ENCODE data around the gene DIP2A. TPM values are rescaled to one million over a fixed set of nuclear protein-coding genes. Genes with fewer than 3 reads are reported as not detected.

The DIP2A gene
- total and polyA plus RNA-seq, 2 experiments from 2014 or later, result 19.8 to 24.6 TPM

GRCh38 chr21:46436621-46437020 lies 22.1 kb upstream of the DIP2A start:
- Histone ChIP-seq H3K9me3 (ENCODE audit: low read depth) (no peaks in the 10 kb centered on the region), H3K27ac (no peak overlapping the region), H3K79me2 (no peaks in the 10 kb centered on the region), H4K20me1 (ENCODE audit: insufficient read depth, poor library complexity, severe bottlenecking) (no peaks in the 10 kb centered on the region), H3K4me3 (no peak overlapping the region), H3K4me2 (no peak overlapping the region), H3K27me3 (no peaks in the 10 kb centered on the region), H3K36me3 (replicated peaks; ENCODE audit: insufficient read depth, low read depth) (no peaks in the 10 kb centered on the region), H3K4me1 (ENCODE audit: insufficient read depth) (no peaks in the 10 kb centered on the region), H2AFZ (no peak overlapping the region), H3K9me2 (replicated peaks; ENCODE audit: insufficient read depth) (no peaks in the 10 kb centered on the region)
- no peak for DNase-seq (ENCODE audit: low spot score)
- TF ChIP-seq CTCF (IDR thresholded peaks at IDR 0.05; ENCODE audit: poor library complexity), result no peak
- no peak for TF ChIP-seq EZH2phosphoT487 (IDR thresholded peaks at IDR 0.05; ENCODE audit: low read depth, severe bottlenecking, unreplicated experiment)
- no peak for TF ChIP-seq EZH2 (IDR thresholded peaks at IDR 0.05; ENCODE audit: borderline replicate concordance)
- 92% methylated on average over 15 of the region's 15 CpGs for WGBS (ENCODE audit: low lambda C conversion rate, missing lambda C conversion rate)

- no peaks in the 10 kb centered on the region for H3K36me3 ChIP-seq (replicated peaks; ENCODE audit: insufficient read depth, low read depth)
These were observed 21.6 kb upstream of the DIP2A start for GRCh38 chr21:46437096-46437498.

GRCh38 chr21:46437511-46437910 lies 21.2 kb upstream of the DIP2A start:
- WGBS (ENCODE audit: low lambda C conversion rate, missing lambda C conversion rate), result 90% methylated on average over 13 of the region's 13 CpGs
- no peaks in the 10 kb centered on the region for H3K9me3 ChIP-seq (ENCODE audit: low read depth)
- no peak for DNase-seq (ENCODE audit: low spot score)
- H3K36me3 ChIP-seq (replicated peaks; ENCODE audit: insufficient read depth, low read depth), result no peaks in the 10 kb centered on the region
- no peak overlapping the region for H2AFZ ChIP-seq
- H3K27ac ChIP-seq, result no peak overlapping the region
- no peak overlapping the region for H3K4me2 ChIP-seq
- no peaks in the 10 kb centered on the region for H3K79me2 ChIP-seq
- H3K4me3 ChIP-seq, result no peak overlapping the region
- TF ChIP-seq EZH2phosphoT487 (IDR thresholded peaks at IDR 0.05; ENCODE audit: low read depth, severe bottlenecking, unreplicated experiment) (no peak), CTCF (IDR thresholded peaks at IDR 0.05; ENCODE audit: poor library complexity) (no peak), EZH2 (IDR thresholded peaks at IDR 0.05; ENCODE audit: borderline replicate concordance) (no peak)
- no peaks in the 10 kb centered on the region for H3K27me3 ChIP-seq
- H3K4me1 ChIP-seq (ENCODE audit: insufficient read depth), result no peaks in the 10 kb centered on the region
- no peaks in the 10 kb centered on the region for H4K20me1 ChIP-seq (ENCODE audit: insufficient read depth, poor library complexity, severe bottlenecking)
- H3K9me2 ChIP-seq (replicated peaks; ENCODE audit: insufficient read depth), result no peaks in the 10 kb centered on the region

More at GRCh38 chr21:46437096-46437498, 21.6 kb upstream of the DIP2A start:
- WGBS (ENCODE audit: low lambda C conversion rate, missing lambda C conversion rate), result 93% methylated on average over 13 of the region's 13 CpGs
- Histone ChIP-seq H3K27ac (no peak overlapping the region), H3K79me2 (no peaks in the 10 kb centered on the region), H3K9me3 (ENCODE audit: low read depth) (no peaks in the 10 kb centered on the region), H2AFZ (no peak overlapping the region), H3K4me1 (ENCODE audit: insufficient read depth) (no peaks in the 10 kb centered on the region), H3K27me3 (no peaks in the 10 kb centered on the region), H3K9me2 (replicated peaks; ENCODE audit: insufficient read depth) (no peaks in the 10 kb centered on the region), H3K4me3 (no peak overlapping the region), H3K4me2 (no peak overlapping the region), H4K20me1 (ENCODE audit: insufficient read depth, poor library complexity, severe bottlenecking) (no peaks in the 10 kb centered on the region)
- DNase-seq (ENCODE audit: low spot score), result no peak
- no peak for TF ChIP-seq EZH2phosphoT487 (IDR thresholded peaks at IDR 0.05; ENCODE audit: low read depth, severe bottlenecking, unreplicated experiment)
- no peak for TF ChIP-seq CTCF (IDR thresholded peaks at IDR 0.05; ENCODE audit: poor library complexity)
- TF ChIP-seq EZH2 (IDR thresholded peaks at IDR 0.05; ENCODE audit: borderline replicate concordance), result no peak

- TF ChIP-seq EZH2phosphoT487 (IDR thresholded peaks at IDR 0.05; ENCODE audit: low read depth, severe bottlenecking, unreplicated experiment) (no peak), CTCF (IDR thresholded peaks at IDR 0.05; ENCODE audit: poor library complexity) (no peak), EZH2 (IDR thresholded peaks at IDR 0.05; ENCODE audit: borderline replicate concordance) (no peak)
- H3K9me2 ChIP-seq (replicated peaks; ENCODE audit: insufficient read depth), result no peaks in the 10 kb centered on the region
- no peak overlapping the region for H3K4me2 ChIP-seq
- H3K4me3 ChIP-seq, result no peak overlapping the region
- H4K20me1 ChIP-seq (ENCODE audit: insufficient read depth, poor library complexity, severe bottlenecking), result no peaks in the 10 kb centered on the region
- H3K36me3 ChIP-seq (replicated peaks; ENCODE audit: insufficient read depth, low read depth), result no peaks in the 10 kb centered on the region
- H3K79me2 ChIP-seq, result no peaks in the 10 kb centered on the region
- H3K27me3 ChIP-seq, result no peaks in the 10 kb centered on the region
- H2AFZ ChIP-seq, result no peak overlapping the region
- no peak overlapping the region for H3K27ac ChIP-seq
- 96% methylated on average over 11 of the region's 11 CpGs for WGBS (ENCODE audit: low lambda C conversion rate, missing lambda C conversion rate)
- no peak for DNase-seq (ENCODE audit: low spot score)
- no peaks in the 10 kb centered on the region for H3K4me1 ChIP-seq (ENCODE audit: insufficient read depth)
- no peaks in the 10 kb centered on the region for H3K9me3 ChIP-seq (ENCODE audit: low read depth)
These were observed 20.4 kb upstream of the DIP2A start for GRCh38 chr21:46438241-46438640.

All from hepatocyte (in vitro differentiated cells).